Astrocyte (in vitro differentiated cells and primary cell): ENCODE results near the gene GALNT7. TPM values are rescaled to one million over a fixed set of nuclear protein-coding genes. Genes with fewer than 3 reads are reported as not detected.
A peak's percentile ranks its signal among the peaks of the same experiment; 100 is the strongest.

ENCODE experiments used
- DNase-seq: peaks from one replicate; pipeline ENCODE4 v3.0.0-alpha.2; 2010; ENCODE audit warnings: low read depth
- FAIRE-seq: peaks from 2 replicates; lab custom pipeline; 2011; peaks lifted over from hg19 to GRCh38; lab: Jason Lieb, UNC
- H2AFZ ChIP-seq: 2 replicates; pipeline ENCODE4 v1.6.0; 2012; ENCODE audit warnings: low read depth, low read length, inconsistent platforms
- H3K27ac ChIP-seq: 2 replicates; pipeline ENCODE4 v1.5.1; 2011; ENCODE audit warnings: low read depth, low read length, inconsistent platforms
- H3K27me3 ChIP-seq: 2 replicates; pipeline ENCODE4 v1.6.0; 2011; ENCODE audit warnings: low read length, inconsistent platforms; ENCODE audit not compliant: insufficient read depth
- H3K36me3 ChIP-seq: 2 replicates; pipeline ENCODE4 v1.5.1; 2011; ENCODE audit warnings: low read length, inconsistent platforms; ENCODE audit not compliant: insufficient read depth
- H3K4me1 ChIP-seq: 2 replicates; pipeline ENCODE4 v1.5.1; 2011; ENCODE audit warnings: low read length, inconsistent platforms; ENCODE audit not compliant: insufficient read depth
- H3K4me2 ChIP-seq: 2 replicates; pipeline ENCODE4 v1.6.0; 2012; ENCODE audit warnings: low read length, inconsistent platforms
- H3K4me3 ChIP-seq: 2 replicates; pipeline ENCODE4 v1.5.1; 2011; ENCODE audit warnings: low read depth, mild to moderate bottlenecking, low read length, inconsistent platforms; ENCODE audit not compliant: insufficient read depth
- H3K79me2 ChIP-seq: 2 replicates; pipeline ENCODE4 v1.6.0; 2012; ENCODE audit warnings: mild to moderate bottlenecking, low read length, inconsistent platforms; ENCODE audit not compliant: insufficient read depth
- H3K9ac ChIP-seq: 2 replicates; pipeline ENCODE4 v1.6.0; 2012; ENCODE audit warnings: mild to moderate bottlenecking, low read length, inconsistent platforms
- H3K9me3 ChIP-seq: 2 replicates; pipeline ENCODE4 v1.5.1; 2012; ENCODE audit warnings: low read depth, mild to moderate bottlenecking, low read length, inconsistent platforms; ENCODE audit not compliant: insufficient read depth
- H4K20me1 ChIP-seq: 2 replicates; pipeline ENCODE4 v1.6.0; 2012; ENCODE audit warnings: low read length, inconsistent platforms; ENCODE audit not compliant: insufficient read depth
- H3K27ac Mint-ChIP-seq: one replicate; pipeline ENCODE4 v1.8.0; 2021; ENCODE audit warnings: mild to moderate bottlenecking, mixed read lengths; ENCODE audit not compliant: unreplicated experiment
- H3K27me3 Mint-ChIP-seq: one replicate; pipeline ENCODE4 v1.8.0; 2021; ENCODE audit warnings: low read depth, mixed read lengths; ENCODE audit not compliant: unreplicated experiment
- H3K36me3 Mint-ChIP-seq: one replicate; pipeline ENCODE4 v1.8.0; 2021; ENCODE audit warnings: low read depth, mixed read lengths; ENCODE audit not compliant: unreplicated experiment
- H3K4me1 Mint-ChIP-seq: one replicate; pipeline ENCODE4 v1.8.0; 2021; ENCODE audit warnings: low read depth, mixed read lengths; ENCODE audit not compliant: unreplicated experiment
- H3K4me3 Mint-ChIP-seq: one replicate; pipeline ENCODE4 v1.8.0; 2021; ENCODE audit warnings: mild to moderate bottlenecking, moderate library complexity, mixed read lengths; ENCODE audit not compliant: unreplicated experiment
- H3K9me3 Mint-ChIP-seq: one replicate; pipeline ENCODE4 v1.8.0; 2021; ENCODE audit warnings: mild to moderate bottlenecking, mixed read lengths; ENCODE audit not compliant: unreplicated experiment
- CTCF ChIP-seq: IDR thresholded peaks from 2 replicates; pipeline ENCODE4 v1.5.1; 2011; ENCODE audit warnings: low read depth, mild to moderate bottlenecking, inconsistent platforms, low read length, moderate library complexity; ENCODE audit not compliant: insufficient read depth
- EZH2 ChIP-seq: IDR thresholded peaks from 2 replicates; pipeline ENCODE4 v1.6.1; 2012; ENCODE audit warnings: mild to moderate bottlenecking, low read length, inconsistent platforms; ENCODE audit not compliant: insufficient read depth
- total RNA-seq: library from RNA; stranded (reverse); gene quantifications from 2 replicates; pipeline ENCODE4 v1.2.1, GENCODE V29; 2021

The GALNT7 gene
- total RNA-seq, 1 donor from 2014 or later, result 97.6 TPM

GRCh38 chr4:173272314-173272713, 103.7 kb downstream of the GALNT7 start:
- H3K4me1 ChIP-seq, result no peaks in the 10 kb centered on the region
- peaks cover 10% of the 10 kb centered on the region for H3K36me3 Mint-ChIP-seq
- H3K27ac Mint-ChIP-seq, result no peak overlapping the region
- H3K9me3 Mint-ChIP-seq, result no peaks in the 10 kb centered on the region
- no peak overlapping the region for H2AFZ ChIP-seq
- no peaks in the 10 kb centered on the region for H3K36me3 ChIP-seq
- H3K4me3 ChIP-seq, result no peak overlapping the region
- H3K4me2 ChIP-seq, result no peak overlapping the region
- peaks cover 7% of the 10 kb centered on the region for H3K9me3 ChIP-seq
- DNase-seq, result no peak
- peaks cover 3% of the 10 kb centered on the region for H3K4me1 Mint-ChIP-seq
- peaks cover 5% of the 10 kb centered on the region for H4K20me1 ChIP-seq
- H3K9ac ChIP-seq, result no peak overlapping the region
- no peak for FAIRE-seq
- no peaks in the 10 kb centered on the region for H3K27me3 ChIP-seq
- H3K79me2 ChIP-seq, result peaks cover 5% of the 10 kb centered on the region
- no peak for TF ChIP-seq CTCF
- TF ChIP-seq EZH2, result no peak
- H3K4me3 Mint-ChIP-seq, result no peak overlapping the region
- H3K27me3 Mint-ChIP-seq, result no peaks in the 10 kb centered on the region
- no peak overlapping the region for H3K27ac ChIP-seq

- Histone ChIP-seq H2AFZ (no peak overlapping the region), H3K79me2 (peaks cover 5% of the 10 kb centered on the region), H3K9ac (no peak overlapping the region), H4K20me1 (peaks cover 5% of the 10 kb centered on the region), H3K9me3 (peaks cover 7% of the 10 kb centered on the region), H3K4me1 (no peaks in the 10 kb centered on the region), H3K4me2 (no peak overlapping the region), H3K4me3 (no peak overlapping the region), H3K27ac (no peak overlapping the region), H3K36me3 (no peaks in the 10 kb centered on the region), H3K27me3 (no peaks in the 10 kb centered on the region)
- DNase-seq, result peak; percentile 53
- H3K4me1 Mint-ChIP-seq, result peaks cover 3% of the 10 kb centered on the region
- H3K27me3 Mint-ChIP-seq, result no peaks in the 10 kb centered on the region
- no peak overlapping the region for H3K4me3 Mint-ChIP-seq
- no peaks in the 10 kb centered on the region for H3K9me3 Mint-ChIP-seq
- peak; percentile 23 for FAIRE-seq
- H3K36me3 Mint-ChIP-seq, result peaks cover 8% of the 10 kb centered on the region
- H3K27ac Mint-ChIP-seq, result no peak overlapping the region
- TF ChIP-seq EZH2 (no peak), CTCF (no peak)
Observed at GRCh38 chr4:173272996-173273395, 104.4 kb downstream of the GALNT7 start.

- DNase-seq (no peak), FAIRE-seq (no peak)
- H3K4me1 Mint-ChIP-seq, result peaks cover 3% of the 10 kb centered on the region
- Histone ChIP-seq H3K9me3 (peaks cover 7% of the 10 kb centered on the region), H4K20me1 (peaks cover 5% of the 10 kb centered on the region), H3K9ac (no peak overlapping the region), H3K4me1 (no peaks in the 10 kb centered on the region), H3K27me3 (no peaks in the 10 kb centered on the region), H3K36me3 (no peaks in the 10 kb centered on the region), H3K4me3 (no peak overlapping the region), H3K4me2 (no peak overlapping the region), H3K79me2 (peaks cover 3% of the 10 kb centered on the region), H2AFZ (no peak overlapping the region), H3K27ac (no peak overlapping the region)
- no peak for TF ChIP-seq EZH2
- no peak for TF ChIP-seq CTCF
- peaks cover 7% of the 10 kb centered on the region for H3K36me3 Mint-ChIP-seq
- H3K27ac Mint-ChIP-seq, result no peak overlapping the region
- H3K9me3 Mint-ChIP-seq, result no peaks in the 10 kb centered on the region
- H3K27me3 Mint-ChIP-seq, result no peaks in the 10 kb centered on the region
- no peak overlapping the region for H3K4me3 Mint-ChIP-seq
Observed at GRCh38 chr4:173273941-173274340, 105.3 kb downstream of the GALNT7 start.
